Measurements from ENCODE around the gene ADSS2. TPM values are rescaled to one million over a fixed set of nuclear protein-coding genes. Genes with fewer than 3 reads are reported as not detected.

ADSS2 gene
- total RNA-seq, 4 donors from 2014 or later = 33.7 to 59.9 (median 42.2) TPM

DNA sequence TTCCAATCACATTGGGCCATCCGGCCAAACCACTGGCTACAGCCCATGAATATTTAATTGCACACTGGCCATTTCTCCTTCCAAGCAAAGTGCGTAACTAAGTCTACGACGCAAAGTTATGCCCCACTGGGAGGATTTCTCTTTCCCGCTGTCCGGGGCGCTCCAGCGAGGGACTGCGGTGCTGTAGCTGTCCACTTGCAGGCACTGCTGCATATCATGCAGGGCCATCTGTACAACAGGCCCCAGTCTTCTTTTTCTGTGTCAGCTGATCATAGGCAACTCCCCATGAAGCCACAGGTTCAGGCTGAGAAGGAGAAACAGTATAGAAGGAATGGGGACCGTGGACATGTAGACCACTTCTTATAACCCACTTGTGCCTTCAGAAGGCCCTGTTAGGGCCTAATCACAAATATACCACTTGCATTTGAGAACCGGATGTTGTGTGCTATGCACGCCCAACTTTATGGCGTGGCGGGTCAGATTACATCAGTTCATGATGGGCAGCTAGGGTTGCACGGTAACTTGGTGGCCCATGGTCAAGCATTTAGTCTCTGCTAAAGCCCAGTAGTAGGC lies 58.0 kb downstream of the ADSS2 start:
- H3K4me1 ChIP-seq = no peaks in the 10 kb centered on the region
- no peak for TF ChIP-seq POLR2A (IDR thresholded peaks at IDR 0.05)
- TF ChIP-seq, protein P1, sequence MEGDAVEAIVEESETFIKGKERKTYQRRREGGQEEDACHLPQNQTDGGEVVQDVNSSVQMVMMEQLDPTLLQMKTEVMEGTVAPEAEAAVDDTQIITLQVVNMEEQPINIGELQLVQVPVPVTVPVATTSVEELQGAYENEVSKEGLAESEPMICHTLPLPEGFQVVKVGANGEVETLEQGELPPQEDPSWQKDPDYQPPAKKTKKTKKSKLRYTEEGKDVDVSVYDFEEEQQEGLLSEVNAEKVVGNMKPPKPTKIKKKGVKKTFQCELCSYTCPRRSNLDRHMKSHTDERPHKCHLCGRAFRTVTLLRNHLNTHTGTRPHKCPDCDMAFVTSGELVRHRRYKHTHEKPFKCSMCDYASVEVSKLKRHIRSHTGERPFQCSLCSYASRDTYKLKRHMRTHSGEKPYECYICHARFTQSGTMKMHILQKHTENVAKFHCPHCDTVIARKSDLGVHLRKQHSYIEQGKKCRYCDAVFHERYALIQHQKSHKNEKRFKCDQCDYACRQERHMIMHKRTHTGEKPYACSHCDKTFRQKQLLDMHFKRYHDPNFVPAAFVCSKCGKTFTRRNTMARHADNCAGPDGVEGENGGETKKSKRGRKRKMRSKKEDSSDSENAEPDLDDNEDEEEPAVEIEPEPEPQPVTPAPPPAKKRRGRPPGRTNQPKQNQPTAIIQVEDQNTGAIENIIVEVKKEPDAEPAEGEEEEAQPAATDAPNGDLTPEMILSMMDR (IDR thresholded peaks at IDR 0.05) = no peak
- H3K36me3 ChIP-seq = no peaks in the 10 kb centered on the region
- 96 to 98% methylated on average over 15 of the region's 15 CpGs for WGBS, 2 donors
- intact Hi-C loops (cut with DNase I) = no loop called here
- H3K27me3 ChIP-seq = no peaks in the 10 kb centered on the region
- no peak overlapping the region for H3K4me3 ChIP-seq (replicated peaks in 1 of 3)
- DNase-seq = no peak
- H3K27ac ChIP-seq = no peak overlapping the region
- H3K9me3 ChIP-seq = no peaks in the 10 kb centered on the region

- Histone ChIP-seq H3K4me1 (no peaks in the 10 kb centered on the region), H3K36me3 (no peaks in the 10 kb centered on the region), H3K9me3 (no peaks in the 10 kb centered on the region), H3K4me3 (replicated peaks in 1 of 3) (no peak overlapping the region), H3K27me3 (no peaks in the 10 kb centered on the region), H3K27ac (no peak overlapping the region)
- 93 to 95% methylated on average over 5 of the region's 5 CpGs for WGBS, 2 donors
- DNase-seq = no peak
- intact Hi-C loops (cut with DNase I) = no loop called here
- TF ChIP-seq, protein P1 (IDR thresholded peaks at IDR 0.05) = no peak
- TF ChIP-seq POLR2A (IDR thresholded peaks at IDR 0.05) = no peak
These were observed 59.9 kb downstream of the ADSS2 start for GRCh38 chr1:244391761-244392160.

GRCh38 chr1:244388961-244389360 lies 62.7 kb downstream of the ADSS2 start:
- 68 to 70% methylated on average over 7 of the region's 7 CpGs for WGBS, 2 donors
- Histone ChIP-seq H3K27me3 (no peaks in the 10 kb centered on the region), H3K27ac (no peak overlapping the region), H3K36me3 (no peaks in the 10 kb centered on the region), H3K9me3 (no peaks in the 10 kb centered on the region), H3K4me1 (no peaks in the 10 kb centered on the region), H3K4me3 (replicated peaks in 1 of 3) (no peak overlapping the region)
- TF ChIP-seq POLR2A (IDR thresholded peaks at IDR 0.05) = no peak
- TF ChIP-seq, protein P1 (IDR thresholded peaks at IDR 0.05) = no peak
- intact Hi-C loops (cut with DNase I) = no loop called here
- DNase-seq = no peak

- Histone ChIP-seq H3K36me3 (no peaks in the 10 kb centered on the region), H3K4me3 (replicated peaks in 1 of 3) (no peak overlapping the region), H3K27ac (no peak overlapping the region), H3K4me1 (no peaks in the 10 kb centered on the region), H3K27me3 (no peaks in the 10 kb centered on the region), H3K9me3 (no peaks in the 10 kb centered on the region)
- WGBS, 2 donors = 96 to 98% methylated on average over 1 of the region's 1 CpG
- no peak for DNase-seq
- TF ChIP-seq, protein P1 (IDR thresholded peaks at IDR 0.05) = no peak
- TF ChIP-seq POLR2A (IDR thresholded peaks at IDR 0.05) = no peak
- intact Hi-C loops (cut with DNase I) = no loop called here
These were observed 64.3 kb downstream of the ADSS2 start for GRCh38 chr1:244387415-244387814.

DNA sequence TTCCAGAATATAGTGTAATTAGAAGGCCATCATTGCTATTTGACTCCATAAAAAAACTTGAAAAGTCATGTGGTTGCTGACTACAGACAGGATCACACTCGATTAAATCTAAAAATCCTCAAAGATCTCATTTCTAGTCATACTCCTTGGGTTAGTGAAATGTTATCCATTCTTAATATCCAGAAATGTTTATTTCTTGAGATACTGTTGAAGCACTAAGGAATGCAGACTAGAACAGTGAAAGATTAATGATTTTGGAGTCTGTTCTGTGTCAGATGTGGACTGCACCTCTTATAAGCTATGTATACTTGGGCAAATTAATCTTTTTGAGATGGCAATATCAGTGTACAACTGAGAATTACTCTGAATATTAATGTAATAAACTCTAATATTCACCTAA lies 65.1 kb downstream of the ADSS2 start:
- TF ChIP-seq POLR2A (IDR thresholded peaks at IDR 0.05) = no peak
- TF ChIP-seq, protein P1 (IDR thresholded peaks at IDR 0.05) = no peak
- 75 to 88% methylated on average over 1 of the region's 1 CpG for WGBS, 2 donors

More for the DNA sequence above, 65.1 kb downstream of the ADSS2 start:
- no peaks in the 10 kb centered on the region for H3K36me3 ChIP-seq
- no peaks in the 10 kb centered on the region for H3K9me3 ChIP-seq
- DNase-seq = no peak
- no peaks in the 10 kb centered on the region for H3K27me3 ChIP-seq
- H3K27ac ChIP-seq = no peak overlapping the region
- no peaks in the 10 kb centered on the region for H3K4me1 ChIP-seq
- H3K4me3 ChIP-seq (replicated peaks in 1 of 3) = no peak overlapping the region
- intact Hi-C loops (cut with DNase I) = no loop called here
